Tibial nerve (tissue), 4 donors: ENCODE measurements around the gene IFNG.

ENCODE experiments used
- CTCF ChIP-seq, 5 experiments: fragments of 200-600 bp in 3 of 5; fragments of 450-650 bp in 2 of 5; sonication (generic) in 3 of 5; IDR thresholded peaks; one replicate each; pipeline ENCODE4 v1.5.1; 2016 to 2019; ENCODE audit warnings: antibody characterized with exemption in 5 of 5, mild to moderate bottlenecking in 3 of 5, moderate library complexity in 2 of 5
- EP300 ChIP-seq, 2 donors: sonication (generic); formaldehyde crosslinking; IDR thresholded peaks; one replicate each; pipeline ENCODE4 v1.6.1; 2017; ENCODE audit warnings: antibody characterized with exemption in 2 of 2, mild to moderate bottlenecking in 1 of 2
- POLR2A ChIP-seq, 2 donors: fragments of 450-650 bp; IDR thresholded peaks; one replicate each; pipeline ENCODE4 v1.6.1; 2017; ENCODE audit warnings: antibody characterized with exemption in 2 of 2, mild to moderate bottlenecking in 2 of 2, moderate library complexity in 2 of 2

GRCh38 chr12:68139001-68139400 is 20.5 kb downstream of the IFNG start:
- no peak for TF ChIP-seq POLR2A (IDR thresholded peaks at IDR 0.05)
- no peak for TF ChIP-seq CTCF (IDR thresholded peaks at IDR 0.05)
- no peak for TF ChIP-seq EP300 (IDR thresholded peaks at IDR 0.05)
